Coronary artery (tissue), 2 donors: ENCODE measurements around the gene NAT8.
"Not testable (repeated sequence)": the region's sequence is repeated elsewhere in the genome, so short reads cannot be mapped to it uniquely, and the experiment has no call there.

Source experiments
- DNase-seq: peaks from one replicate; pipeline ENCODE4 v3.0.0-alpha.2; 2017; ENCODE audit warnings: low spot score
- H3K27ac ChIP-seq, 2 donors: fragments of 200-600 bp; sonication (generic); one replicate each; pipeline ENCODE4 v1.5.1; 2016 to 2019
- H3K4me3 ChIP-seq: fragments of 200-600 bp; sonication (generic); 2 replicates; pipeline ENCODE4 v1.5.1; 2016; ENCODE audit warnings: mild to moderate bottlenecking, moderate library complexity
- TF ChIP-seq, protein P1 (sequence below): fragments of 200-600 bp; sonication (generic); IDR thresholded peaks from one replicate; pipeline ENCODE4 v1.5.1; 2019; ENCODE audit warnings: antibody characterized with exemption

Gene NAT8

DNA sequence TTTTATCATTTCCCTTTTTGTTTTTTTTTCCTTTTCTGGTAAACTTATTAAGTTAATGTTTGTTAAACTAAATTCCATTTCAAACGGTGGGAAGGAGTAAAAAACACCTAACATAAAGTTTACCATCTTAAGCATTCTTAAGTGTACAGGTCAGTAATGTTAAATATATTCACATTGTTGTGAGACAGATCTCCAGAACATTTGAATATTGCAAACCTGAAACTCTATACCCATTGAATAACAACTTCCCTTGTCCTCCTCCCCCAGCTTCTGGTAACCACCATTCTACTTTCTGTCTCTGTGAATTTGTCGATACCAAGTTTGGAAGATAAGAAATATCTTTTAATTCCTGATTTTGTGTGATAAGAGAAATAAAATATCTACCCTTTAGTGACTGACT is 12.0 kb upstream of the NAT8 start:
- TF ChIP-seq, protein P1, sequence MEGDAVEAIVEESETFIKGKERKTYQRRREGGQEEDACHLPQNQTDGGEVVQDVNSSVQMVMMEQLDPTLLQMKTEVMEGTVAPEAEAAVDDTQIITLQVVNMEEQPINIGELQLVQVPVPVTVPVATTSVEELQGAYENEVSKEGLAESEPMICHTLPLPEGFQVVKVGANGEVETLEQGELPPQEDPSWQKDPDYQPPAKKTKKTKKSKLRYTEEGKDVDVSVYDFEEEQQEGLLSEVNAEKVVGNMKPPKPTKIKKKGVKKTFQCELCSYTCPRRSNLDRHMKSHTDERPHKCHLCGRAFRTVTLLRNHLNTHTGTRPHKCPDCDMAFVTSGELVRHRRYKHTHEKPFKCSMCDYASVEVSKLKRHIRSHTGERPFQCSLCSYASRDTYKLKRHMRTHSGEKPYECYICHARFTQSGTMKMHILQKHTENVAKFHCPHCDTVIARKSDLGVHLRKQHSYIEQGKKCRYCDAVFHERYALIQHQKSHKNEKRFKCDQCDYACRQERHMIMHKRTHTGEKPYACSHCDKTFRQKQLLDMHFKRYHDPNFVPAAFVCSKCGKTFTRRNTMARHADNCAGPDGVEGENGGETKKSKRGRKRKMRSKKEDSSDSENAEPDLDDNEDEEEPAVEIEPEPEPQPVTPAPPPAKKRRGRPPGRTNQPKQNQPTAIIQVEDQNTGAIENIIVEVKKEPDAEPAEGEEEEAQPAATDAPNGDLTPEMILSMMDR: no peak
- Histone ChIP-seq H3K27ac (no peak overlapping the region), H3K4me3 (no peak overlapping the region)
- DNase-seq: no peak

DNA sequence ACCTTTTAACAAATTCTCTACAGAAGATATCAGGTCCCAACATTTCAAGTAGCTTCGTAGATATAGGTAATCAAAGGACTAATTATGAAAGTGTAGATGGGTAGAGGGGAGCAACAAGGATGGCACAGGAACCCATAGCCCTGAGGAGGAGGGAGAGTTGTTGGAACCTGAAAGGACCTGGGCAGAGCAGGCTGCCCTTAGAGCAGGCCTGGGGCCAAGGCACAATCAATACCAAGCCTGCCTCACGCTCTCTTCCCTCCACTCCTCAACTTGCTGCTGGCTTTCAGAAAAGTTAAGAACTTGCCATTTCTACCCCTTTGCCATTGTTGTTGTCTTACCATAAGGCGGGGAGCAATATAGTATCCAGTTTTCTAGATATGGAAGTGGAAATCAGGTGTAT is 10.1 kb upstream of the NAT8 start:
- TF ChIP-seq, protein P1: no peak
- Histone ChIP-seq H3K27ac (no peak overlapping the region), H3K4me3 (no peak overlapping the region)
- DNase-seq: no peak

DNA sequence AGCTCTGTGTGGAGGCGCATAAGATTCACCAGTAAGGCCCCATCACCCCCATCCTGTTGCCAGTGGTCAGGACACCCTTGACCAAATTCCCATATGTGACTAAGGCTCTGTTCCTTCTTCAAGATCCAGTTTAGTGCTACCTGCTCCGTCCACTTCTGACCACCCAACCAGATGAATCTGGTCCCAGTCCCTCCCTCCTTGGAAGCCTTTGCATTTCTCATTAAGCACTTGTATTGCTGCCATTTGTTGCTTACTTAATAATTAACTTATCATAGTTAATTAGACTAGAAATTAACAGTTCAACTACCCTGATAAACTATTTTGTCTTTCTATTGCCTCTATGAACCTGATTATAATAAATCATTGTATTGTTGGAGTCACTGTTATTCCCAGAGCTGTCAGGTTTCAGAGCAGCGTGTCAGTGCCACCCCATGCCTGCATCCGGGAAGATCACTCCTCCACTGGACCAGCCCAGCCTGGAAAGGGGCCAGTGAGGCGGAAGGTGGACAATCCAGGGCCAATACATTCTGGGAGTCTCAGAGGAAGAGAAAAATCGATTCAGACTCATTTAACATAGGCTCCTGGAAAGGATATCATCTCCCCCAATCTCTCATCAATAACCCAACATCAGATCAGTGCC is 9.5 kb upstream of the NAT8 start:
- no peak overlapping the region for H3K27ac ChIP-seq
- H3K4me3 ChIP-seq: no peak overlapping the region
- TF ChIP-seq, protein P1: no peak
- DNase-seq: no peak

DNA sequence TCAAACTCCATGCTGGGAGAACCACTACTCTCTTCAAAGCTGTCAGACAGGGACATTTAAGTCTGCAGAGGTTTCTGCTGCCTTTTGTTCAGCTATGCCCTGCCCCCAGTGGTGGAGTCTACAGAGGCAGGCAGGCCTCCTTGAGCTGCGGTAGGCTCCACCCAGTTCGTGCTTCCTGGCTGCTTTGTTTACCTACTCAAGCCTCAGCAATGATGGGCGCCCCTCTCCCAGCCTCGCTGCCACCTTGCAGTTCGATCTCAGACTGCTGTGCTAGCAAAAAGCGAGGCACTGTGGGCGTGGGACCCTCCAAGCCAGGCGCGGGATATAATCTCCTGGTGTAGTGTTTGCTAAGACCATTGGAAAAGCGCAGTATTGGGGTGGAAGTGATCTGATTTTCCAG is 5.5 kb upstream of the NAT8 start:
- DNase-seq, H3K27ac ChIP-seq, H3K4me3 ChIP-seq: not testable (repeated sequence)

DNA sequence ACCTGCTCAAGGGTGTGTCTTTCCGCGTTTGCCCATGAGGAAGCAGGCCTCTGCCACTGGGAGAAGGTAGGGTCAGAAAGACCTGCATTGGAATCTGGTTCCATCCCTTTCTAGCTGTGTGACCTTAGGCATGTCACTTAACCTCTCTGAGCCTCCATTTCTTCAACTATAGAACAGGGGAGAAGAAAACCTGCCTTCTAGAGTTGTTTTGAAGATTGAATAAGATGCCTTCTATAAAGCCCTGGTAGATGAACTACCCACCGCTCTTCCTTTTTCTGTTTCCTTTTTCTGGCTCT is 507 bp downstream of the NAT8 start:
- no peak overlapping the region for H3K27ac ChIP-seq
- DNase-seq: no peak

DNA sequence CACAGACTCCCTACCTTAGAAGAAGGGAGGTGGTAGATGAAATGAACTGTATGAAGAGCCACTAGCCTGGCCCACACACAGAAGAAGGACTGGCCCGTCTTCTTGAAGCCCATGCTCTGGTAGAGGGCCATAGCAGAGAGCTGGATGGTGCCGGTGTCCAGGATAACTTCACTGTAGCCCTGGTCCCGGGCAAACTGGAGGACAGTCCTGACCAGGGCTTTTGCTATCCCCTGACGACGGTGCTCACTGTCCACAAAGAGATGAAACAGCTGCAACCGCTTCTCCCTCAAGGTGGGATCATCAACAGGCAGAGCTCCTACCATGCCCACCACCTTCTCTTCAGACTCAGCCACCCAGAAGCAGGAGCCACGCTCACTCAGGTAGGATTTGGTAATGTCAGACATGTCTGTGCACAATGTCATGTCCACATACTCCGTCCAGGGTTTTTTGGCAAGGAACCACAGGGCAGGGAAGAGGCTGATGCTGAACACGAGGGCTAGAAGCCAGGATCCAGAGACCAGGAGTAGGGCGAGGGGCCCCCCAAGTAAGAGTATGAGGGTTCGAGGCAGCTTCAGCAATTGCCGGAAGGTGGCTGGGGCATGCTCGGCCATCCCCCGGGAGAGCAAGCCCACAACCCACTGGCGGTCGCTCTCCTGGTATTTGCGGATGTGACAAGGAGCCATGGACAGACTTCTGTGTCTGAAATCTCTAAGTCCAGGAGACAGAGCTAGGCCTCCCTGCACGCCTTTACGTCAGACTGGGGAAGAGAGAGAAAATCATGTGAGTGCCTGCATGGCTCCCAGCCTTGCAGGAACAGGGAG is 1.1 kb downstream of the NAT8 start:
- no peak overlapping the region for H3K4me3 ChIP-seq
- no peak for DNase-seq
- TF ChIP-seq, protein P1: no peak
- H3K27ac ChIP-seq: no peak overlapping the region

More for the DNA sequence above, 507 bp downstream of the NAT8 start:
- H3K4me3 ChIP-seq: no peak overlapping the region
- TF ChIP-seq, protein P1: no peak

DNA sequence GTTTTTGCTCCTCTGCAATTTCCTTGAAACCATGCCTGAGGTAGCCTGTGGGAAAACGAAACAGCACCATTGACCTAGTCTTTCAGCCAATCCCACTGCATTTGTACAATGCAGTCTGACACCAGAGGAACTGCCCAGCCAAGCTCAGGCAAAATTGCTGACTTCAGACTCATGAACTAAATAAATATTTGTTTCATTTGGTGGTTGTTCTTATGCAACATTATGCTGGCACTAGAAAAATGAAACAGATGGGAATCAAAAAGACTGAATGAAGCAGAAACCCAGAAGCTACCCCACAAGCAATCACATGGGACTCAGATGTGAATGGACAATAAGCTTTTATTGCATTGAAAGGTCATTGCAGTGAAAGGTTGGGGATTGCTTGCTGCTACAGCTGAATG is 1.7 kb downstream of the NAT8 start:
- H3K4me3 ChIP-seq: no peak overlapping the region
- TF ChIP-seq, protein P1: no peak
- DNase-seq: no peak
- H3K27ac ChIP-seq: no peak overlapping the region
